ENCODE measurements around the gene CDCA3.
"Not testable (repeated sequence)": the region's sequence is repeated elsewhere in the genome, so short reads cannot be mapped to it uniquely, and the experiment has no call there.

Gene CDCA3

GRCh38 chr12:6891646-6892001 lies 40.5 kb upstream of the CDCA3 start:
- peaks cover 3% of the 10 kb centered on the region for H3K4me1 ChIP-seq
- H3K4me3 ChIP-seq (ENCODE audit: low read depth, low read length): peak overlapping the region; percentile 68
- no peaks in the 10 kb centered on the region for H3K36me3 ChIP-seq
- TF ChIP-seq, protein P1, sequence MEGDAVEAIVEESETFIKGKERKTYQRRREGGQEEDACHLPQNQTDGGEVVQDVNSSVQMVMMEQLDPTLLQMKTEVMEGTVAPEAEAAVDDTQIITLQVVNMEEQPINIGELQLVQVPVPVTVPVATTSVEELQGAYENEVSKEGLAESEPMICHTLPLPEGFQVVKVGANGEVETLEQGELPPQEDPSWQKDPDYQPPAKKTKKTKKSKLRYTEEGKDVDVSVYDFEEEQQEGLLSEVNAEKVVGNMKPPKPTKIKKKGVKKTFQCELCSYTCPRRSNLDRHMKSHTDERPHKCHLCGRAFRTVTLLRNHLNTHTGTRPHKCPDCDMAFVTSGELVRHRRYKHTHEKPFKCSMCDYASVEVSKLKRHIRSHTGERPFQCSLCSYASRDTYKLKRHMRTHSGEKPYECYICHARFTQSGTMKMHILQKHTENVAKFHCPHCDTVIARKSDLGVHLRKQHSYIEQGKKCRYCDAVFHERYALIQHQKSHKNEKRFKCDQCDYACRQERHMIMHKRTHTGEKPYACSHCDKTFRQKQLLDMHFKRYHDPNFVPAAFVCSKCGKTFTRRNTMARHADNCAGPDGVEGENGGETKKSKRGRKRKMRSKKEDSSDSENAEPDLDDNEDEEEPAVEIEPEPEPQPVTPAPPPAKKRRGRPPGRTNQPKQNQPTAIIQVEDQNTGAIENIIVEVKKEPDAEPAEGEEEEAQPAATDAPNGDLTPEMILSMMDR (IDR thresholded peaks at IDR 0.05; ENCODE audit: low read depth, low read length): no peak
- H3K9me3 ChIP-seq: no peaks in the 10 kb centered on the region
- no peaks in the 10 kb centered on the region for H3K27me3 ChIP-seq
- no peak for DNase-seq

GRCh38 chr12:6890789-6891645 lies 39.9 kb upstream of the CDCA3 start:
- TF ChIP-seq, protein P1 (IDR thresholded peaks at IDR 0.05; ENCODE audit: low read depth, low read length): peak; percentile 67

DNA sequence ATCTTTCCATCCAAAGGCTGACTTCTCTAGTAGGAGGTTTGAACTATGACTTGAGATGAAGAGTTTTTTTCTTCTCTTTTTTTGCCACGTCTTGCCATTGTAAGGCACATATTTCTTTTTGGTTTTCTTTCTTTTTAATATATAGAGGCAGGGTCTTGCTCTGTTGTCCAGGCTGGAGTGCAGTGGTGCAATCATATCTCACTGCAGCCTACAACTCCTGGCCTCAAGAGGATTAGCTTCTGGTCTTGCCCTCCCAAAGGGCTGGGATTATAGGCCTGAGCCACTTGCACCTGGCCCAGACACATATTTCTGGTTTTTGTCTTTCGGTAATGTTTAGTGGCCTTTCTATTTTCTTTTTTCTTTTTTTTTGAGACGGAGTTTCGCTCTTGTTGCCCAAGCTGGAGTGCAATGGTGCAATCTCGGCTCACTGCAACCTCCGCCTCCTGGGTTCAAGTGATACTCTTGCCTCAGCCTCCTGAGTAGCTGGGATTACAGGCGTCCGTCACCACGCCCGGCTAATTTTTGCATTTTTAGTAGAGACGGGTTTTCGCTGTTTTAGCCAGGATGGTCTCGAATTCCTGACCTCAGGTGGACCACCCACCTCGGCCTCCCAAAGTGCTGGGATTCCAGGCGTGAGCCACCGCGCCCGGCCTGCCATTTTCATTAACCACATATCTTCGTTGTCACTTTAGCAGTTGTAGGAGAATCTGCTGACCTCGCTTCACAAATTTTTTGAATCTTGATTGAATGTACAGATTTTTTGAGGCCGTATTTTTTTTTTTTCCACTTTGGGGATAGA lies 38.9 kb upstream of the CDCA3 start:
- not testable (repeated sequence) for H3K9me3 ChIP-seq; H3K27me3 ChIP-seq; H3K4me3 ChIP-seq (ENCODE audit: low read depth, low read length); H3K36me3 ChIP-seq; DNase-seq; H3K4me1 ChIP-seq

More at GRCh38 chr12:6890789-6891645, 39.9 kb upstream of the CDCA3 start:
- peak; percentile 99 for DNase-seq
- H3K27me3 ChIP-seq: no peaks in the 10 kb centered on the region
- peaks cover 6% of the 10 kb centered on the region for H3K4me1 ChIP-seq
- H3K4me3 ChIP-seq (ENCODE audit: low read depth, low read length): peak overlapping the region; percentile 68
- H3K36me3 ChIP-seq: no peaks in the 10 kb centered on the region
- H3K9me3 ChIP-seq: no peaks in the 10 kb centered on the region

- not testable (repeated sequence) for DNase-seq; H3K27me3 ChIP-seq; H3K4me3 ChIP-seq (ENCODE audit: low read depth, low read length); H3K36me3 ChIP-seq; H3K9me3 ChIP-seq; H3K4me1 ChIP-seq
Measured at GRCh38 chr12:6888794-6889193, 37.7 kb upstream of the CDCA3 start.

DNA sequence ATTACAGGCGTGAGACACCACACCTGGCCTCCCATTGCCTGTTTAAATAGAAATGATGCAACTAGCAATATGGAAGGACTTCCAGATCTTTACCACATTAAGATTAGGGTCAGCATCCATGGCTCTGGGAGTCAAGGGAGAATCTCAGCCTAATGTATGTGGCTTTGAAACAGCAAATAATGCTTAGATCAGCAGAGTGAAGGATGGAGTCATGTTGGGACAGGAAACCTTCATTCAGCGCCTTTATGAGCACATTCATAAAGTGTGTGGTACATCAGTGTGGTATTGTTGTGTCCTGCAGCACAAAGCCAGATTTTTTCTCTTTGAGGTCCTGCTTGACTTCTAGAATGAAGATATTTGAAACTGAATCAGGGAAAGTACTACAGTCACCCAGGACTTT lies 37.3 kb upstream of the CDCA3 start:
- Histone ChIP-seq H3K9me3 (no peaks in the 10 kb centered on the region), H3K36me3 (peaks cover 7% of the 10 kb centered on the region), H3K4me1 (peaks cover 10% of the 10 kb centered on the region), H3K27me3 (no peaks in the 10 kb centered on the region), H3K4me3 (ENCODE audit: low read depth, low read length) (no peak overlapping the region)
- TF ChIP-seq, protein P1 (IDR thresholded peaks at IDR 0.05; ENCODE audit: low read depth, low read length): no peak
- no peak for DNase-seq

- peaks cover 7% of the 10 kb centered on the region for H3K36me3 ChIP-seq
- no peaks in the 10 kb centered on the region for H3K9me3 ChIP-seq
- TF ChIP-seq, protein P1 (IDR thresholded peaks at IDR 0.05; ENCODE audit: low read depth, low read length): no peak
- H3K4me3 ChIP-seq (ENCODE audit: low read depth, low read length): no peak overlapping the region
- DNase-seq: no peak
- no peaks in the 10 kb centered on the region for H3K27me3 ChIP-seq
- peaks cover 10% of the 10 kb centered on the region for H3K4me1 ChIP-seq
Measured at GRCh38 chr12:6887460-6887859, 36.4 kb upstream of the CDCA3 start.

DNA sequence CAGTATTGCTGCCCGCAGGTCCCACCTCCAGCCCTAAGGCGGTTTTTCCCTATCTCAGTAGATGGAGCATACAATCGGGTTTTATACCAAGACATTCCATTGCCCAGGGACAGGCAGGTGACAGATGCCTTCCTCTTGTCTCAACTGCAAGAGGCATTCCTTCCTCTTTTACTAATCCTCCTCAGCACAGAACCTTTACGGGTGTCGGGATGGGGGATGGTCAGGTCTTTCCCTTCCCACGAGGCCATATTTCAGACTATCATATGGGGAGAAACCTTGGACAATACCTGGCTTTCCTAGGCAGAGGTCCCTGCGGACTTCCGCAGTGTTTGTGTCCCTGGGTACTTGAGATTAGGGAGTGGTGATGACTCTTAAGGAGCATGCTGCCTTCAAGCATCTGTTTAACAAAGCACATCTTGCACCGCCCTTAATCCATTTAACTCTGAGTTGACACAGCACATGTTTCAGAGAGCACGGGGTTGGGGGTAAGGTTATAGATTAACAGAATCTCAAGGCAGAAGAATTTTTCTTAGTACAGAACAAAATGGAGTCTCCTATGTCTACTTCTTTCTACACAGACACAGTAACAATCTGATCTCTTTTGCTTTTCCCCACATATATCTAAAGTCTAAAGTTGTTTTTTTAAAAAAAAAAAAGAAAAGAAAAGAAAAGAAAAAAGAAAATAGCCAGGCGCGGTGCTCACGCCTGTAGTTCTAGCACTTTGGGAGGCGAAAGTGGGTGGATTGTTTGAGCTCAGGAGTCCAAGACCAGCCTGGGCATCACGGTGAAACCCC lies 35.3 kb upstream of the CDCA3 start:
- H3K4me1 ChIP-seq; DNase-seq; H3K27me3 ChIP-seq; H3K9me3 ChIP-seq; H3K4me3 ChIP-seq (ENCODE audit: low read depth, low read length); H3K36me3 ChIP-seq: not testable (repeated sequence)

All from BE2C (cell line).